Spinal cord (tissue), 10 donors: ENCODE measurements around the gene SLC10A2. TPM values are rescaled to one million over a fixed set of nuclear protein-coding genes. Genes with fewer than 3 reads are reported as not detected.
"Not testable (repeated sequence)": the region's sequence is repeated elsewhere in the genome, so short reads cannot be mapped to it uniquely, and the experiment has no call there.

Experiments used
- DNase-seq, 6 donors: peaks; one replicate each; pipeline versions ENCODE4 v3.0.0 to v3.0.0-alpha.2; 2013 to 2015; ENCODE audit warnings: low spot score in 6 of 6, low read depth in 4 of 6
- H3K27ac ChIP-seq: one replicate; pipeline ENCODE4 v1.5.1; 2013; ENCODE audit warnings: low read depth, low read length, control low read depth
- H3K27me3 ChIP-seq: one replicate; pipeline ENCODE4 v1.6.1; 2013; ENCODE audit warnings: low read length; ENCODE audit not compliant: control insufficient read depth, insufficient read depth
- H3K36me3 ChIP-seq: one replicate; pipeline ENCODE4 v1.6.1; 2013; ENCODE audit warnings: low read length; ENCODE audit not compliant: control insufficient read depth, insufficient read depth
- H3K4me1 ChIP-seq: one replicate; pipeline ENCODE4 v1.6.1; 2013; ENCODE audit warnings: low read length; ENCODE audit not compliant: control insufficient read depth, insufficient read depth
- H3K4me3 ChIP-seq: one replicate; pipeline ENCODE4 v1.5.1; 2013; ENCODE audit warnings: low read depth, low read length, control low read depth
- H3K9me3 ChIP-seq: one replicate; pipeline ENCODE4 v1.6.1; 2013; ENCODE audit warnings: low read length; ENCODE audit not compliant: control insufficient read depth, insufficient read depth
- WGBS: methylation state at CpG from one replicate; pipeline ENCODE4 v1.1.5; 2013; ENCODE audit warnings: missing lambda C conversion rate; ENCODE audit not compliant: insufficient coverage; 5-methylcytosine and 5-hydroxymethylcytosine counted together
- long read RNA-seq, 4 donors: transcript quantifications; one replicate each; lab custom pipeline, GENCODE V29; 2026
- polyA plus RNA-seq, 2 donors: library from polyadenylated mRNA; unstranded; fragments of 120-200 nt; gene quantifications; one replicate each; pipeline ENCODE4 v1.2.1, GENCODE V29; 2013; ENCODE audit not compliant: insufficient read length in 2 of 2
- total RNA-seq, 2 donors: library from RNA; depleted of rRNA in 1 of 2; stranded (reverse); fragments of 120-200 nt in 1 of 2; fragments of >200 nt in 1 of 2; gene quantifications; one replicate each; pipeline versions ENCODE4 v1.2.3 to v1.2.4, GENCODE V29; 2013 to 2014
- donor health status: healthy.

SLC10A2 gene
- total RNA-seq, result under 1 TPM in 1 of 2 donors, not detected in 1; 0.30 TPM
- polyA plus RNA-seq, result not detected
- long read RNA-seq, donor 1, result 0 reads
- long read RNA-seq, donor 2, result 0 reads
- long read RNA-seq, donor 3, result 0 reads
- long read RNA-seq, donor 4, partial matches to known transcripts, result 0 of 4 reads
- long read RNA-seq, donor 4, other reads (novel, unspliced or antisense), result 0 of 4 reads

- H3K27ac ChIP-seq, result no peak within 1 kb of the TSS
- DNase-seq, result no peak
- H3K36me3 ChIP-seq, result no peaks in the 10 kb centered on the region
- 47% methylated on average over 3 of the region's 9 CpGs for WGBS
- H3K4me3 ChIP-seq, result no peak within 1 kb of the TSS
- no peaks in the 10 kb centered on the region for H3K27me3 ChIP-seq
- H3K9me3 ChIP-seq, result no peaks in the 10 kb centered on the region
- peaks cover 13% of the 10 kb centered on the region for H3K4me1 ChIP-seq
Observed at GRCh38 chr13:103066079-103066780, at the start of gene SLC10A2. Gene SLC10A2, minus strand, starts transcription at chr13:103066417. Its CDS starts 168 bp downstream, at chr13:103066249.

DNA sequence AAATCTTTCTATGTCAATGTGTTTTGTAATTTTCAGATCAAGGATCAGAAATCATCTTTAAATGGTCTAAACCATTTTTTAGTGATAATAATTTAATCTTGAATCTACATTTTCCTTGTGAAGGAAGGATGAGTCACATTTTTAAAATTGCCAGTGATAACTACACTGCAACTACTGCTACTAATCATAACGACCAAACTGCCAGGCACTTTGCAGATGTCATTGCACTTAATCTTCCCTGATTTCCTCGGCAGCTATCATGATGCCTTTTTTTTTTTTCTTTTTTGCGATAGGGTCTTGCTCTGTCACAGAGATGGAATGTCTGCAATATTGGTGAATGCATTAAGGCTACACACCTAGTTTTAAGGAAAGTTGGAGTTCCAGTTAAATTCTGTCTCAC, 41.4 kb upstream of the SLC10A2 start:
- Histone ChIP-seq H3K4me1 (no peaks in the 10 kb centered on the region), H3K27me3 (no peaks in the 10 kb centered on the region), H3K36me3 (no peaks in the 10 kb centered on the region), H3K4me3 (no peak overlapping the region), H3K9me3 (no peaks in the 10 kb centered on the region), H3K27ac (no peak overlapping the region)
- WGBS, result 80% methylated on average over 1 of the region's 3 CpGs
- no peak for DNase-seq

- H3K27ac ChIP-seq, result no peak overlapping the region
- no peak overlapping the region for H3K4me3 ChIP-seq
- no peaks in the 10 kb centered on the region for H3K36me3 ChIP-seq
- no peaks in the 10 kb centered on the region for H3K9me3 ChIP-seq
- no peak for DNase-seq
- WGBS, result 90% methylated on average over 2 of the region's 5 CpGs
- H3K4me1 ChIP-seq, result no peaks in the 10 kb centered on the region
- H3K27me3 ChIP-seq, result no peaks in the 10 kb centered on the region
Observed at GRCh38 chr13:103104340-103104739, 38.1 kb upstream of the SLC10A2 start.

GRCh38 chr13:103103456-103103855, 37.2 kb upstream of the SLC10A2 start:
- 89% methylated on average over 4 of the region's 6 CpGs for WGBS
- H3K9me3 ChIP-seq, DNase-seq, H3K36me3 ChIP-seq, H3K4me1 ChIP-seq, H3K27me3 ChIP-seq, H3K4me3 ChIP-seq, H3K27ac ChIP-seq: not testable (repeated sequence)

DNA sequence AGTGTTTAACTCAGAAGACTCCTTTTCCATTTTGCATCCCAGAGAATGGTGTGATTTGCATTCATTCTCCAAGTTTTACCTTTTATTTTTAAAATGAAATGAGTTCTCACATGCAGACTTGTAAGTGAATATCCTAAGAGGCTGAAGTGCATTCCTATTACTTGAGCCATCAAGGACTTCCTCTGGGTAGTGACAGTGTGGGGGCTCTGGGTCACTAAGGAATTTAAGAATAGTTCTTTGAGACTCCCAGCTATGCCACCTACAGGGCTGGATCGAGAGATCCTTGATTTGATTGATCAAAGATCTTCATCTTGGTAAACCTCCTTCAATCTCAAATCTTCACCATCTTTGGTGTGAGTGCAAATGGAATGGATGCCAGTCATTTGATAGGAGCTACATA, 36.3 kb upstream of the SLC10A2 start:
- no CpG with 5 or more reads among the region's 1 CpG for WGBS
- DNase-seq, result no peak
- Histone ChIP-seq H3K27me3 (no peaks in the 10 kb centered on the region), H3K9me3 (no peaks in the 10 kb centered on the region), H3K27ac (no peak overlapping the region), H3K4me1 (no peaks in the 10 kb centered on the region), H3K36me3 (no peaks in the 10 kb centered on the region), H3K4me3 (no peak overlapping the region)

DNA sequence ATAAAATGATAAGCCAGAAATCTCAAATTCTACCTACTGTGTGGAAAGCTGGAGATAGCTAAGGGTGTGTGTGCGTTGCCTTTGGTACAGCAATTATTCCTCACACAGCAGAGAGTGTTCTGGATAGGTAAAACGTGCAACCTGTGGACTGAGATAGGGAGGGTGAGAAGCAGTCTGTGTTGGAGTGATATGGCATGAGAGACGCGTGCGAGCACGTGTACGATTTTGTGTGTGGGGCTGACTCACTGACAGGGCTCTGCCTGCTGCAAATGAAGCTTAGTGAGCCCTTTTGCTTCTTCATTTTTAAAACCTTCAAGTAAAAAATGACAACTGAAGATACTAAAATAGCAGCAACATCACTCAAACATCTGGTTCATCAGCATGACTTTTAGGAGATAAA, 35.7 kb upstream of the SLC10A2 start:
- no peaks in the 10 kb centered on the region for H3K27me3 ChIP-seq
- no peaks in the 10 kb centered on the region for H3K9me3 ChIP-seq
- H3K36me3 ChIP-seq, result no peaks in the 10 kb centered on the region
- H3K4me1 ChIP-seq, result no peaks in the 10 kb centered on the region
- DNase-seq, result peak in 1 of 6 donors; percentile 6
- H3K27ac ChIP-seq, result no peak overlapping the region
- H3K4me3 ChIP-seq, result no peak overlapping the region
- 74% methylated on average over 4 of the region's 7 CpGs for WGBS

DNA sequence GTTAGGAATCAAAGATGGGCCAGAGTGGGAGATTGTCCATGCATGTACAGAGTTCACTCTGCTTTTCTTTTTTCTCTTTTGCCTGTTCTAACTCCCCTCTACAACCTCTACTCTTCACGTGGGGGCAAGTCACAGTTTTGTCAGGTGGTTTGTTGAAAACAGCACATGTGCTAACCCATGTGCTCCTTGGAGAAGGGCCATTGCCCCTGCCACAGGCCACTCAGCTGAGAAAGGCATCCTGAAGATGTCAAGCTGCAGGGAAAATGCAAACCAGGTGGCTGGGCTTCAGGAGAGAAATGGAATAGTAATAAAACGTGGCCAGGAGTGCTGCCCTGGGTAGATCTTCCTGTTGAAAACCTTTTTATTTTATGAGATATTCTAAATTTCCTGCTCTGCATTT, 35.3 kb upstream of the SLC10A2 start:
- H3K4me3 ChIP-seq, result no peak overlapping the region
- no peaks in the 10 kb centered on the region for H3K27me3 ChIP-seq
- 29% methylated on average over 1 of the region's 2 CpGs for WGBS

DNA sequence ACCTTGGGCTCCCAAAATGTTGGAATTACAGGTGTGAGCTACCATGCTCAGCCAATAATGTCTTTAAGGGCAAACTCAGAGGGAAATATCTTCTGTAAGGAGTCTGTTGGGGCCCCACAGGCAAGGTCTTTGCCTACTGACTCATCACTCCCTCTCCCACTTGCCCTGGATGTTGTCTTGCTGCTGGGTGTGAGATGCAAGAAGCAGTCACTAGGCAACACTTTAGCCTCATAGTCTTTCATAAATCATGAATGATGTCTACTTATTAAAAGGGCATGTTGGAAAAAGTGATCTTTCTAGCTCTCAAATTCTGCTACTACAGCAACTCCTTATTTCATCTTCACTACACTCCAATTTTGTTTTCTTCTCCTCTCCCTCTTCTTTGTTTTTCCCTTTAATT, 34.6 kb upstream of the SLC10A2 start:
- no peak overlapping the region for H3K4me3 ChIP-seq
- H3K27me3 ChIP-seq, result no peaks in the 10 kb centered on the region
- H3K4me1 ChIP-seq, result no peaks in the 10 kb centered on the region
- H3K9me3 ChIP-seq, result no peaks in the 10 kb centered on the region
- no peaks in the 10 kb centered on the region for H3K36me3 ChIP-seq
- H3K27ac ChIP-seq, result no peak overlapping the region
- no peak for DNase-seq

More for the DNA sequence above, 35.3 kb upstream of the SLC10A2 start:
- Histone ChIP-seq H3K27ac (no peak overlapping the region), H3K4me1 (no peaks in the 10 kb centered on the region), H3K9me3 (no peaks in the 10 kb centered on the region), H3K36me3 (no peaks in the 10 kb centered on the region)
- no peak for DNase-seq

GRCh38 chr13:103099722-103100293, 33.6 kb upstream of the SLC10A2 start:
- H3K27me3 ChIP-seq, result no peaks in the 10 kb centered on the region
- no peak for DNase-seq
- H3K36me3 ChIP-seq, result no peaks in the 10 kb centered on the region
- 59% methylated on average over 2 of the region's 5 CpGs for WGBS
- H3K27ac ChIP-seq, result no peak overlapping the region
- no peaks in the 10 kb centered on the region for H3K4me1 ChIP-seq
- no peaks in the 10 kb centered on the region for H3K9me3 ChIP-seq
- H3K4me3 ChIP-seq, result no peak overlapping the region

DNA sequence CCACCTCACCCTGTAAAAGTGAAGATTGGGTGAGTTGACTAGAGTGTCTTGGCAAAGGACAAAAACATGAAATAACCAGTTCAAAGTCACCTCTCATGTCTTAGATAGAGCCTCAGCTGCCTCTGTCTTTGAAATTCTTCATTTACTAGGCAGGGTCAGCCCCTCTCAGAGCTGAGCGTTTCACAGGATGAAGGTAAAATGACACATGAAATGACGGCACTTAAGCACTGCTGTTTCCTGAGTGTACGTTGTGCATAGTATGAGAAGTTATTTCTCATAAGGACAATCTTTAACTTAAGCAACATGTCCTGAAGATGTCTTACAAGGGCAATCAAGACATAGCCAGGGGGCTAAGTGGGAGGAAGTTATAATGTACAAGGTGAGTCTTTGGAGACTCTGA, 32.3 kb upstream of the SLC10A2 start:
- H3K4me3 ChIP-seq, result no peak overlapping the region
- no peak for DNase-seq
- H3K36me3 ChIP-seq, result no peaks in the 10 kb centered on the region
- no peaks in the 10 kb centered on the region for H3K4me1 ChIP-seq
- no peak overlapping the region for H3K27ac ChIP-seq
- peaks cover 5% of the 10 kb centered on the region for H3K9me3 ChIP-seq
- WGBS, result 100% methylated on average over 1 of the region's 3 CpGs
- H3K27me3 ChIP-seq, result no peaks in the 10 kb centered on the region
